OCI-LY7 (cell line): ENCODE data around the gene SCARB1. TPM values are rescaled to one million over a fixed set of nuclear protein-coding genes. Genes with fewer than 3 reads are reported as not detected.

ENCODE experiments used
- BruUV-seq: library from RNA; stranded (reverse); fragments of 400-500 nt; replicated peaks from 2 replicates; lab custom pipeline; 2021; lab: Mats Ljungman, UMichigan
- CTCF ChIA-PET: fragments of 300-600 bp; sonication (Branson Sonifier 250); formaldehyde crosslinking; loops from one replicate; lab custom pipeline; 2022; ENCODE audit warnings: antibody characterized with exemption; ENCODE audit not compliant: unreplicated experiment; lab: Charles Lee
- POLR2A ChIA-PET: fragments of 300-600 bp; sonication (Branson Sonifier 250); formaldehyde crosslinking; loops from one replicate; lab custom pipeline; 2022; ENCODE audit warnings: antibody characterized with exemption; lab: Charles Lee
- DNase-seq: peaks from one replicate; pipeline ENCODE4 v3.0.0-alpha.2; 2015; ENCODE audit warnings: low spot score
- H2AFZ ChIP-seq: fragments of 200-600 bp; sonication (generic), shearing (Covaris generic); 2 replicates; pipeline ENCODE4 v1.6.1; 2014; ENCODE audit warnings: mild to moderate bottlenecking, antibody characterized with exemption, low read length, moderate library complexity
- H3K27ac ChIP-seq: fragments of 200-600 bp; sonication (generic); 2 replicates; pipeline ENCODE4 v1.5.1; 2014; ENCODE audit warnings: mixed run types, low read depth, mild to moderate bottlenecking, moderate library complexity, low read length, inconsistent platforms; ENCODE audit not compliant: poor library complexity, severe bottlenecking
- H3K36me3 ChIP-seq: fragments of 200-600 bp; sonication (generic); 2 replicates; pipeline ENCODE4 v1.6.1; 2014; ENCODE audit warnings: mild to moderate bottlenecking, antibody characterized with exemption, low read length, moderate library complexity, mixed read lengths; ENCODE audit not compliant: insufficient read depth
- H3K4me1 ChIP-seq: fragments of 200-600 bp; sonication (generic); 2 replicates; pipeline ENCODE4 v1.5.1; 2014; ENCODE audit warnings: mild to moderate bottlenecking, low read length; ENCODE audit not compliant: insufficient read depth, poor library complexity, severe bottlenecking
- H3K4me2 ChIP-seq: fragments of 200-600 bp; sonication (generic); 2 replicates; pipeline ENCODE4 v1.6.1; 2014; ENCODE audit warnings: mild to moderate bottlenecking, low read length
- H3K4me3 ChIP-seq: fragments of 200-600 bp; sonication (generic); 2 replicates; pipeline ENCODE4 v1.5.1; 2014; ENCODE audit warnings: mild to moderate bottlenecking, low read depth, low read length; ENCODE audit not compliant: poor library complexity, severe bottlenecking
- H3K79me2 ChIP-seq: fragments of 200-600 bp; sonication (generic); 2 replicates; pipeline ENCODE4 v1.6.1; 2016; ENCODE audit warnings: low read depth, mild to moderate bottlenecking, low read length, moderate library complexity, mixed read lengths; ENCODE audit not compliant: insufficient read depth
- H3K9me2 ChIP-seq: fragments of 200-600 bp; sonication (generic); 2 replicates; pipeline ENCODE4 v1.6.1; 2016; ENCODE audit warnings: mild to moderate bottlenecking, low read length, mixed read lengths; ENCODE audit not compliant: insufficient read depth
- H3K9me3 ChIP-seq: fragments of 200-600 bp; sonication (generic); 2 replicates; pipeline ENCODE4 v1.6.1; 2014; ENCODE audit warnings: mild to moderate bottlenecking, mixed run types, low read length, mixed read lengths
- H4K20me1 ChIP-seq: fragments of 200-600 bp; sonication (generic); 2 replicates; pipeline ENCODE4 v1.6.1; 2014; ENCODE audit warnings: mild to moderate bottlenecking, antibody characterized with exemption, low read length, moderate library complexity, mixed read lengths; ENCODE audit not compliant: insufficient read depth
- EZH2phosphoT487 ChIP-seq: fragments of 200-600 bp; sonication (generic); IDR thresholded peaks from 2 replicates; pipeline ENCODE4 v1.6.1; 2018; ENCODE audit warnings: low read depth, borderline replicate concordance, mild to moderate bottlenecking, mixed run types, antibody characterized with exemption, low read length, moderate library complexity, mixed read lengths
- intact Hi-C: fragments of 100-400 bp; cut with micrococcal nuclease; formaldehyde crosslinking; loops from one replicate; pipeline ENCODE4 v1.10.0; 2022; ENCODE audit not compliant: unreplicated experiment
- total RNA-seq, 2 experiments: library from RNA; depleted of rRNA in 1 of 2; stranded (reverse); fragments of >200 nt in 1 of 2; shearing (Covaris generic) in 1 of 2; gene quantifications; 2 replicates each; pipeline ENCODE4 v1.2.3, GENCODE V29; 2014 to 2022
- TF ChIP-seq, protein P1 (sequence below): fragments of 200-600 bp; sonication (generic); conservative IDR thresholded peaks from 2 replicates; pipeline ENCODE4 v1.5.1; 2014; ENCODE audit warnings: mild to moderate bottlenecking, antibody characterized with exemption, low read length, moderate library complexity, mixed read lengths

SCARB1 gene
- total RNA-seq, 2 experiments from 2014 or later: 42.9 to 112 TPM

DNA sequence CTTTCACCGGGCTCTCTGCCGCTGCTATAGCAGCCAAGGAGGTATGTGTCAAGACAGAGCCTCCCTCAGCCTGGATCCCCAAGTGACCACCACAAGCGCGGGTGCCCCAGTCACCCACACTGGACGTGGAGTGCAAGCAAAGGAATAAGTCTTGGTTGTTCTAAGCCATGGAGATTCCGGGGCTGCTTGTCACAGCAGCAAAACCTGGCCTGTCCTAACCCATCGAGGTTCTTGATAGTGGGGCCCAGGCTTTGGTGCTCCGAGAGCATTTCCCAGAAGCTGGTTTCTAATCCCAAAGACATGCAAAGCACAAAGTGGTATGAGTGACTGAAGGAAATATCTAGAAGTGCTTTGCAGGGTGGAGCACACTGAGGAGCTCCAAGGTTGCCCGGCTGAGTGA lies 51.3 kb downstream of the SCARB1 start:
- no peak overlapping the region for H2AFZ ChIP-seq
- H3K9me2 ChIP-seq: no peaks in the 10 kb centered on the region
- H3K27ac ChIP-seq: no peak overlapping the region
- no TSS peak for BruUV-seq
- H3K4me3 ChIP-seq: no peak overlapping the region
- H3K9me3 ChIP-seq: no peaks in the 10 kb centered on the region
- no peak for TF ChIP-seq EZH2phosphoT487
- TF ChIP-seq, protein P1, sequence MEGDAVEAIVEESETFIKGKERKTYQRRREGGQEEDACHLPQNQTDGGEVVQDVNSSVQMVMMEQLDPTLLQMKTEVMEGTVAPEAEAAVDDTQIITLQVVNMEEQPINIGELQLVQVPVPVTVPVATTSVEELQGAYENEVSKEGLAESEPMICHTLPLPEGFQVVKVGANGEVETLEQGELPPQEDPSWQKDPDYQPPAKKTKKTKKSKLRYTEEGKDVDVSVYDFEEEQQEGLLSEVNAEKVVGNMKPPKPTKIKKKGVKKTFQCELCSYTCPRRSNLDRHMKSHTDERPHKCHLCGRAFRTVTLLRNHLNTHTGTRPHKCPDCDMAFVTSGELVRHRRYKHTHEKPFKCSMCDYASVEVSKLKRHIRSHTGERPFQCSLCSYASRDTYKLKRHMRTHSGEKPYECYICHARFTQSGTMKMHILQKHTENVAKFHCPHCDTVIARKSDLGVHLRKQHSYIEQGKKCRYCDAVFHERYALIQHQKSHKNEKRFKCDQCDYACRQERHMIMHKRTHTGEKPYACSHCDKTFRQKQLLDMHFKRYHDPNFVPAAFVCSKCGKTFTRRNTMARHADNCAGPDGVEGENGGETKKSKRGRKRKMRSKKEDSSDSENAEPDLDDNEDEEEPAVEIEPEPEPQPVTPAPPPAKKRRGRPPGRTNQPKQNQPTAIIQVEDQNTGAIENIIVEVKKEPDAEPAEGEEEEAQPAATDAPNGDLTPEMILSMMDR: no peak
- ChIA-PET CTCF (no interaction called here), POLR2A (no interaction called here)
- H3K36me3 ChIP-seq: peaks cover 75% of the 10 kb centered on the region
- DNase-seq: no peak
- H3K4me2 ChIP-seq: no peak overlapping the region
- H4K20me1 ChIP-seq: no peaks in the 10 kb centered on the region
- no peaks in the 10 kb centered on the region for H3K4me1 ChIP-seq
- intact Hi-C loops: no loop called here
- H3K79me2 ChIP-seq: no peaks in the 10 kb centered on the region

DNA sequence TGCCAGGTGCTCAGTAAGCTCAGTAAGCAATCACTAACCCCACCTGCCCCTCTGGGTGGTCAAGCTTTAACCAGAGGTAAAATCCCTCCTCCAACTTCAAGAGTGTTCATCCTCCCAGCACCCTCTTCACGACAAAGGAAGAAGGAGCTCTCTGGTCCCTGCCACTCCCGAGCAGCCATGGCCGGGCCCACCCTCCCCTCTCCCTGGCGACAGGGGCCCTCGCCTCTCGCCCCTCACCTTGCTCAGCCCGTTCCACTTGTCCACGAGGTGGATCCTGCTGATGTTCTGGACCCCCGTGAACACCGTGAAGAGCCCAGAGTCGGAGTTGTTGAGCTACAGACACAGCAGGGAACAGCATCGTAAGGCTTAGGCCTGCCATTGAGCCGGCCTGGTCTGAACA lies 52.0 kb downstream of the SCARB1 start:
- H3K4me3 ChIP-seq: no peak overlapping the region
- H3K36me3 ChIP-seq: peaks cover 73% of the 10 kb centered on the region
- H2AFZ ChIP-seq: no peak overlapping the region
- no peaks in the 10 kb centered on the region for H3K4me1 ChIP-seq
- TF ChIP-seq, protein P1: no peak
- TF ChIP-seq EZH2phosphoT487: no peak
- no peak overlapping the region for H3K27ac ChIP-seq
- H3K9me3 ChIP-seq: no peaks in the 10 kb centered on the region
- H3K9me2 ChIP-seq: no peaks in the 10 kb centered on the region
- CTCF ChIA-PET: no interaction called here
- POLR2A ChIA-PET: no interaction called here
- no peaks in the 10 kb centered on the region for H3K79me2 ChIP-seq
- BruUV-seq: no TSS peak
- no peaks in the 10 kb centered on the region for H4K20me1 ChIP-seq
- no peak for DNase-seq
- intact Hi-C loops: no loop called here
- H3K4me2 ChIP-seq: no peak overlapping the region

DNA sequence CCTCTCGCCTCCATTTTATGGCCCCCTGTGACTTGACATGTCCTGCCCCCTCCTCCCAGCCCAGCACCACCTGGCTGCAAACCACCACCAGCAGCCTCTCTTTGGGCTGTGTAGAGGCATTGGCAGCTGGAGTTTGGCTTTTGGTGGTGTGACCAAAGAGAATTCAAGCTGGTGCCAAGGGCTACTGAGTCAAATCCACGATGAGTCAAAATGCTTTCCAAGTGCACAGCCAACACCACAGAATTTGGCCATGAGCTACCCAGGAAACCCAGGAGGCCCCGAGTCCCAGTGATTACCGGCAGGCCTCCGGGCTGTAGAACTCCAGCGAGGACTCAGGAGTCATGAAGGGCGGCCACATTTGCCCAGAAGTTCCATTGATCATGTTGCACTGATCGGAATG lies 53.8 kb downstream of the SCARB1 start:
- no peak for DNase-seq
- H3K4me2 ChIP-seq: no peak overlapping the region
- intact Hi-C loops: no loop called here
- H2AFZ ChIP-seq: no peak overlapping the region
- CTCF ChIA-PET: no interaction called here
- no TSS peak for BruUV-seq
- H3K36me3 ChIP-seq: peaks cover 74% of the 10 kb centered on the region
- no peaks in the 10 kb centered on the region for H4K20me1 ChIP-seq
- H3K9me3 ChIP-seq: no peaks in the 10 kb centered on the region
- H3K79me2 ChIP-seq: no peaks in the 10 kb centered on the region
- no peak overlapping the region for H3K27ac ChIP-seq
- H3K9me2 ChIP-seq: no peaks in the 10 kb centered on the region
- H3K4me3 ChIP-seq: no peak overlapping the region
- no peaks in the 10 kb centered on the region for H3K4me1 ChIP-seq
- POLR2A ChIA-PET: interaction anchor here (1.7 kb wide), 1 partner anchor 19 kb away, joined by 4 read pairs; no protein-coding TSS in a partner anchor
- TF ChIP-seq, protein P1: no peak
- no peak for TF ChIP-seq EZH2phosphoT487
